Astrocyte (in vitro differentiated cells and primary cell): ENCODE data around the gene MYPN. TPM values are rescaled to one million over a fixed set of nuclear protein-coding genes. Genes with fewer than 3 reads are reported as not detected.

Experiments
- DNase-seq: peaks from one replicate; pipeline ENCODE4 v3.0.0-alpha.2; 2010; ENCODE audit warnings: low read depth
- FAIRE-seq: peaks from 2 replicates; lab custom pipeline; 2011; peaks lifted over from hg19 to GRCh38; lab: Jason Lieb, UNC
- H2AFZ ChIP-seq: 2 replicates; pipeline ENCODE4 v1.6.0; 2012; ENCODE audit warnings: low read depth, low read length, inconsistent platforms
- H3K27ac ChIP-seq: 2 replicates; pipeline ENCODE4 v1.5.1; 2011; ENCODE audit warnings: low read depth, low read length, inconsistent platforms
- H3K27me3 ChIP-seq: 2 replicates; pipeline ENCODE4 v1.6.0; 2011; ENCODE audit warnings: low read length, inconsistent platforms; ENCODE audit not compliant: insufficient read depth
- H3K36me3 ChIP-seq: 2 replicates; pipeline ENCODE4 v1.5.1; 2011; ENCODE audit warnings: low read length, inconsistent platforms; ENCODE audit not compliant: insufficient read depth
- H3K4me1 ChIP-seq: 2 replicates; pipeline ENCODE4 v1.5.1; 2011; ENCODE audit warnings: low read length, inconsistent platforms; ENCODE audit not compliant: insufficient read depth
- H3K4me2 ChIP-seq: 2 replicates; pipeline ENCODE4 v1.6.0; 2012; ENCODE audit warnings: low read length, inconsistent platforms
- H3K4me3 ChIP-seq: 2 replicates; pipeline ENCODE4 v1.5.1; 2011; ENCODE audit warnings: low read depth, mild to moderate bottlenecking, low read length, inconsistent platforms; ENCODE audit not compliant: insufficient read depth
- H3K79me2 ChIP-seq: 2 replicates; pipeline ENCODE4 v1.6.0; 2012; ENCODE audit warnings: mild to moderate bottlenecking, low read length, inconsistent platforms; ENCODE audit not compliant: insufficient read depth
- H3K9ac ChIP-seq: 2 replicates; pipeline ENCODE4 v1.6.0; 2012; ENCODE audit warnings: mild to moderate bottlenecking, low read length, inconsistent platforms
- H3K9me3 ChIP-seq: 2 replicates; pipeline ENCODE4 v1.5.1; 2012; ENCODE audit warnings: low read depth, mild to moderate bottlenecking, low read length, inconsistent platforms; ENCODE audit not compliant: insufficient read depth
- H4K20me1 ChIP-seq: 2 replicates; pipeline ENCODE4 v1.6.0; 2012; ENCODE audit warnings: low read length, inconsistent platforms; ENCODE audit not compliant: insufficient read depth
- H3K27ac Mint-ChIP-seq: one replicate; pipeline ENCODE4 v1.8.0; 2021; ENCODE audit warnings: mild to moderate bottlenecking, mixed read lengths; ENCODE audit not compliant: unreplicated experiment
- H3K27me3 Mint-ChIP-seq: one replicate; pipeline ENCODE4 v1.8.0; 2021; ENCODE audit warnings: low read depth, mixed read lengths; ENCODE audit not compliant: unreplicated experiment
- H3K36me3 Mint-ChIP-seq: one replicate; pipeline ENCODE4 v1.8.0; 2021; ENCODE audit warnings: low read depth, mixed read lengths; ENCODE audit not compliant: unreplicated experiment
- H3K4me1 Mint-ChIP-seq: one replicate; pipeline ENCODE4 v1.8.0; 2021; ENCODE audit warnings: low read depth, mixed read lengths; ENCODE audit not compliant: unreplicated experiment
- H3K4me3 Mint-ChIP-seq: one replicate; pipeline ENCODE4 v1.8.0; 2021; ENCODE audit warnings: mild to moderate bottlenecking, moderate library complexity, mixed read lengths; ENCODE audit not compliant: unreplicated experiment
- H3K9me3 Mint-ChIP-seq: one replicate; pipeline ENCODE4 v1.8.0; 2021; ENCODE audit warnings: mild to moderate bottlenecking, mixed read lengths; ENCODE audit not compliant: unreplicated experiment
- EZH2 ChIP-seq: IDR thresholded peaks from 2 replicates; pipeline ENCODE4 v1.6.1; 2012; ENCODE audit warnings: mild to moderate bottlenecking, low read length, inconsistent platforms; ENCODE audit not compliant: insufficient read depth
- total RNA-seq: library from RNA; stranded (reverse); gene quantifications from 2 replicates; pipeline ENCODE4 v1.2.1, GENCODE V29; 2021
- TF ChIP-seq, protein P1 (sequence below): IDR thresholded peaks from 2 replicates; pipeline ENCODE4 v1.5.1; 2011; ENCODE audit warnings: low read depth, mild to moderate bottlenecking, inconsistent platforms, low read length, moderate library complexity; ENCODE audit not compliant: insufficient read depth

MYPN gene
- total RNA-seq, 1 donor from 2014 or later = 0.11 TPM

DNA sequence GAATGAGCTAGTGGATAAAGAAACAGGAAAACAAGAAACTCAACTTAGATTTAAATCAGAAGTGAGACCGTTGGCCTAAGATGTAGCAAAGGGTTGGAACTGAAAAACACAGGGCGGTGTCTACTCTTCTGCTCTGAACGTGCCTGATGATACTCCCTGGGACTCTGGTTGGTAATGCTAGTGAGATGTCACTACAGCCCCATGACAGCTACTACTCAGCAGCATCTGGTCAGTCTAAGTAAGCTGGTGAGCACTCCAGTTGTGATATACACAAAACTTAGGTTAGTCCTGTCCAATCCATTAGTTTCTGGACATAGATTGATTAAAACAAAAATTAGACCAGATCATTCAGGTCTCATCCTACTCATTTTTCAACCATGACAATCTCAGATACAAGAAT, 15.4 kb downstream of the MYPN start:
- no peaks in the 10 kb centered on the region for H3K4me1 Mint-ChIP-seq
- DNase-seq (no peak), FAIRE-seq (no peak)
- Histone ChIP-seq H3K4me1 (no peaks in the 10 kb centered on the region), H4K20me1 (no peaks in the 10 kb centered on the region), H3K4me3 (no peak overlapping the region), H2AFZ (no peak overlapping the region), H3K79me2 (no peaks in the 10 kb centered on the region), H3K36me3 (no peaks in the 10 kb centered on the region), H3K4me2 (no peak overlapping the region), H3K9ac (no peak overlapping the region), H3K9me3 (no peaks in the 10 kb centered on the region), H3K27ac (no peak overlapping the region), H3K27me3 (no peaks in the 10 kb centered on the region)
- TF ChIP-seq EZH2 = no peak
- TF ChIP-seq, protein P1, sequence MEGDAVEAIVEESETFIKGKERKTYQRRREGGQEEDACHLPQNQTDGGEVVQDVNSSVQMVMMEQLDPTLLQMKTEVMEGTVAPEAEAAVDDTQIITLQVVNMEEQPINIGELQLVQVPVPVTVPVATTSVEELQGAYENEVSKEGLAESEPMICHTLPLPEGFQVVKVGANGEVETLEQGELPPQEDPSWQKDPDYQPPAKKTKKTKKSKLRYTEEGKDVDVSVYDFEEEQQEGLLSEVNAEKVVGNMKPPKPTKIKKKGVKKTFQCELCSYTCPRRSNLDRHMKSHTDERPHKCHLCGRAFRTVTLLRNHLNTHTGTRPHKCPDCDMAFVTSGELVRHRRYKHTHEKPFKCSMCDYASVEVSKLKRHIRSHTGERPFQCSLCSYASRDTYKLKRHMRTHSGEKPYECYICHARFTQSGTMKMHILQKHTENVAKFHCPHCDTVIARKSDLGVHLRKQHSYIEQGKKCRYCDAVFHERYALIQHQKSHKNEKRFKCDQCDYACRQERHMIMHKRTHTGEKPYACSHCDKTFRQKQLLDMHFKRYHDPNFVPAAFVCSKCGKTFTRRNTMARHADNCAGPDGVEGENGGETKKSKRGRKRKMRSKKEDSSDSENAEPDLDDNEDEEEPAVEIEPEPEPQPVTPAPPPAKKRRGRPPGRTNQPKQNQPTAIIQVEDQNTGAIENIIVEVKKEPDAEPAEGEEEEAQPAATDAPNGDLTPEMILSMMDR = no peak
- no peak overlapping the region for H3K4me3 Mint-ChIP-seq
- no peak overlapping the region for H3K27ac Mint-ChIP-seq
- peaks cover 2% of the 10 kb centered on the region for H3K27me3 Mint-ChIP-seq
- peaks cover 2% of the 10 kb centered on the region for H3K36me3 Mint-ChIP-seq
- no peaks in the 10 kb centered on the region for H3K9me3 Mint-ChIP-seq

DNA sequence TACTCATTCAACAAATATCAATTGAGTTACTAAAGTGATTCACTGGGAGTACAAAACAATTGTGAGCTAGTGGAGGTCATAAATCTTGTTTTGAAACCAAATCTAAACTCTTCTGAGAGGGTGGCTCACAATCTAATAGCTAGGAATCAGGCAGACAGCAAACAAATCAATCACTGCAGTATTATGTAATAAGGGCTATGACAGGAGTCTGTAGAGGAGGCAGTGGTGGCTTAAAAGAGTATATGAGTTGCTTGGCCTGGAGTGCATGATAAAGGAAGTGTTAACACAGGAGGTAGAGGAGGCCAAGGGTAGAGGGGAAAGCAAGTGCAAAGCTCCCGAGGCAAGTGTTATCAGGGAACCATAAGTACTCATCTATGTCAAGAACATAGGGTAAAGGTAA, 16.5 kb downstream of the MYPN start:
- Histone ChIP-seq H3K79me2 (no peaks in the 10 kb centered on the region), H3K4me2 (no peak overlapping the region), H2AFZ (no peak overlapping the region), H3K36me3 (no peaks in the 10 kb centered on the region), H3K4me3 (no peak overlapping the region), H3K27ac (no peak overlapping the region), H3K9ac (no peak overlapping the region), H3K9me3 (no peaks in the 10 kb centered on the region), H4K20me1 (no peaks in the 10 kb centered on the region), H3K27me3 (no peaks in the 10 kb centered on the region), H3K4me1 (no peaks in the 10 kb centered on the region)
- TF ChIP-seq, protein P1 = no peak
- no peak for TF ChIP-seq EZH2
- Mint-ChIP-seq H3K4me3 (no peak overlapping the region), H3K27ac (no peak overlapping the region), H3K27me3 (peaks cover 2% of the 10 kb centered on the region), H3K36me3 (peaks cover 2% of the 10 kb centered on the region), H3K4me1 (no peaks in the 10 kb centered on the region), H3K9me3 (no peaks in the 10 kb centered on the region)
- no peak for FAIRE-seq
- DNase-seq = no peak

DNA sequence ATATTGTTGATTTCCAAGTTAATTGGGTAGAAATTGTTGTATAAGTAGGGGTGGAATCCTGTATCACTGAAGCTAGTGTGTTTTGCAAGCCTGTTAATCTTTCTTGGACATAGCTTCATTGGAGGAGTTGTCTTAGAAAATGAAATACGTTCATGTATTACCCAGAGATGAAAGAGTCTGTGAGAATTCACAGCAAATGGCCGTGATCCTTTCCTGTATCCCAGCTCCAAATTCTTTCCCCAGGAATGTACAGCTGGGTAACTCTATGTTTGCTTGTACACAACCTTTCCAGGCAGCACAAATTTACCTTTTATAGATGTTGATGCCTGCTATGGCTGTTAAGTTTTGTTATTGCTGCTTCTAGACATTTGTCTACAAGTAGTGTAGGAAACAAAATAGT, 18.7 kb downstream of the MYPN start:
- Mint-ChIP-seq H3K4me1 (no peaks in the 10 kb centered on the region), H3K27ac (no peak overlapping the region), H3K4me3 (no peak overlapping the region), H3K36me3 (peaks cover 2% of the 10 kb centered on the region), H3K9me3 (no peaks in the 10 kb centered on the region), H3K27me3 (peaks cover 2% of the 10 kb centered on the region)
- Histone ChIP-seq H3K9me3 (no peaks in the 10 kb centered on the region), H3K27ac (no peak overlapping the region), H3K36me3 (no peaks in the 10 kb centered on the region), H3K4me1 (no peaks in the 10 kb centered on the region), H2AFZ (no peak overlapping the region), H3K4me2 (no peak overlapping the region), H3K79me2 (no peaks in the 10 kb centered on the region), H4K20me1 (no peaks in the 10 kb centered on the region), H3K27me3 (no peaks in the 10 kb centered on the region), H3K9ac (no peak overlapping the region), H3K4me3 (no peak overlapping the region)
- DNase-seq = no peak
- TF ChIP-seq, protein P1 = no peak
- no peak for TF ChIP-seq EZH2
- FAIRE-seq = no peak
